PC-9 (cell line): ENCODE results near the gene KCNJ16. TPM values are rescaled to one million over a fixed set of nuclear protein-coding genes. Genes with fewer than 3 reads are reported as not detected.

Experiments used
- BruUV-seq: library from RNA; stranded (reverse); fragments of 400-500 nt; replicated peaks from 2 replicates; lab custom pipeline; 2021; lab: Mats Ljungman, UMichigan
- CTCF ChIA-PET: fragments of 300-600 bp; sonication (Branson Sonifier 250); formaldehyde crosslinking; loops from one replicate; lab custom pipeline; 2022; ENCODE audit warnings: antibody characterized with exemption; lab: Charles Lee
- POLR2A ChIA-PET: fragments of 300-600 bp; sonication (Branson Sonifier 250); formaldehyde crosslinking; loops from one replicate; lab custom pipeline; 2022; ENCODE audit warnings: antibody characterized with exemption; ENCODE audit not compliant: unreplicated experiment; lab: Charles Lee
- DNase-seq, 2 experiments: peaks; one replicate each; pipeline versions ENCODE4 v3.0.0 to v3.0.0-alpha.2; 2015 to 2022; ENCODE audit warnings: mixed read lengths in 1 of 2
- H2AFZ ChIP-seq: fragments of 200-600 bp; sonication (generic); 2 replicates; pipeline ENCODE4 v1.8.1; 2017; ENCODE audit warnings: antibody characterized with exemption
- H3F3A ChIP-seq: fragments of 200-600 bp; sonication (generic); 2 replicates; pipeline ENCODE4 v1.8.1; 2017; ENCODE audit warnings: antibody characterized with exemption, mild to moderate bottlenecking, low read depth; ENCODE audit not compliant: insufficient read depth
- H3K27ac ChIP-seq: fragments of 200-600 bp; sonication (generic); 2 replicates; pipeline ENCODE4 v1.6.1; 2016; ENCODE audit warnings: mixed run types
- H3K27me3 ChIP-seq: fragments of 200-600 bp; sonication (generic); 2 replicates; pipeline ENCODE4 v1.6.1; 2016; ENCODE audit warnings: low read depth, mixed run types; ENCODE audit not compliant: insufficient read depth
- H3K36me3 ChIP-seq: fragments of 200-600 bp; sonication (generic); 2 replicates; pipeline ENCODE4 v1.6.1; 2016; ENCODE audit warnings: low read depth, mixed run types
- H3K4me1 ChIP-seq: fragments of 200-600 bp; sonication (generic); replicated peaks from 2 replicates; pipeline ENCODE4 v1.6.1; 2016; ENCODE audit warnings: mixed run types; ENCODE audit not compliant: insufficient read depth
- H3K4me2 ChIP-seq: fragments of 200-600 bp; sonication (generic); 2 replicates; pipeline ENCODE4 v1.6.1; 2017; ENCODE audit warnings: mixed run types
- H3K4me3 ChIP-seq: fragments of 200-600 bp; sonication (generic); 2 replicates; pipeline ENCODE4 v1.6.1; 2016; ENCODE audit warnings: mixed run types
- H3K79me2 ChIP-seq: fragments of 200-600 bp; sonication (generic); 2 replicates; pipeline ENCODE4 v1.6.1; 2017; ENCODE audit warnings: low read depth, mixed run types
- H3K9me2 ChIP-seq: fragments of 200-600 bp; sonication (generic); 2 replicates; pipeline ENCODE4 v1.8.1; 2017; ENCODE audit warnings: mild to moderate bottlenecking; ENCODE audit not compliant: insufficient read depth
- H3K9me3 ChIP-seq: fragments of 200-600 bp; sonication (generic); 2 replicates; pipeline ENCODE4 v1.8.1; 2016; ENCODE audit warnings: low read depth; ENCODE audit not compliant: insufficient read depth
- H4K20me1 ChIP-seq: fragments of 200-600 bp; sonication (generic); 2 replicates; pipeline ENCODE4 v1.8.1; 2017; ENCODE audit not compliant: insufficient read depth
- CTCF ChIP-seq: fragments of 200-600 bp; sonication (generic); conservative IDR thresholded peaks from 2 replicates; pipeline ENCODE4 v1.6.1; 2017; ENCODE audit warnings: mixed run types, antibody characterized with exemption, mild to moderate bottlenecking, moderate library complexity
- EZH2 ChIP-seq: fragments of 200-600 bp; sonication (generic); IDR thresholded peaks from 2 replicates; pipeline ENCODE4 v1.8.0; 2017; ENCODE audit warnings: antibody characterized with exemption, low read depth
- intact Hi-C: fragments of 100-400 bp; cut with micrococcal nuclease; formaldehyde crosslinking; loops from one replicate; pipeline ENCODE4 v1.10.0; 2022; ENCODE audit not compliant: unreplicated experiment
- total RNA-seq: library from RNA; stranded (reverse); gene quantifications from 2 replicates; pipeline ENCODE4 v1.2.3, GENCODE V29; 2021

Gene KCNJ16
- total RNA-seq, 1 experiment from 2014 or later, result not detected

- ChIA-PET POLR2A (no interaction called here), CTCF (no interaction called here)
- no peaks in the 10 kb centered on the region for H3K79me2 ChIP-seq
- BruUV-seq, result no TSS peak
- intact Hi-C loops, result no loop called here
- peak in 1 of 2 experiments; percentile 36 for DNase-seq
- no peak overlapping the region for H3K27ac ChIP-seq
- H3K36me3 ChIP-seq, result no peaks in the 10 kb centered on the region
- no peaks in the 10 kb centered on the region for H3F3A ChIP-seq
- H3K9me2 ChIP-seq, result no peaks in the 10 kb centered on the region
- no peak for TF ChIP-seq CTCF
- no peak for TF ChIP-seq EZH2
- peak overlapping the region; percentile 75; the same call in 1 of the 2 replicates for H3K4me2 ChIP-seq
- no peak overlapping the region for H3K4me3 ChIP-seq
- H4K20me1 ChIP-seq, result no peaks in the 10 kb centered on the region
- no peak overlapping the region for H2AFZ ChIP-seq
- peaks cover 5% of the 10 kb centered on the region for H3K4me1 ChIP-seq
- H3K9me3 ChIP-seq, result 0 out of 2 replicates have a peak, but pooled peaks cover 4% of the 10 kb centered on the region
- H3K27me3 ChIP-seq, result no peaks in the 10 kb centered on the region
Measured at GRCh38 chr17:70138291-70138865, 63.4 kb downstream of the KCNJ16 start.

GRCh38 chr17:70139449-70139993 lies 64.5 kb downstream of the KCNJ16 start:
- Histone ChIP-seq H3K36me3 (no peaks in the 10 kb centered on the region), H3K79me2 (no peaks in the 10 kb centered on the region), H3K9me3 (0 out of 2 replicates have a peak, but pooled peaks cover 4% of the 10 kb centered on the region), H3K9me2 (no peaks in the 10 kb centered on the region), H3K27me3 (no peaks in the 10 kb centered on the region), H4K20me1 (no peaks in the 10 kb centered on the region), H3K27ac (no peak overlapping the region), H3F3A (no peaks in the 10 kb centered on the region), H3K4me2 (no peak overlapping the region), H2AFZ (no peak overlapping the region), H3K4me3 (no peak overlapping the region), H3K4me1 (peaks cover 5% of the 10 kb centered on the region)
- CTCF ChIA-PET, result no interaction called here
- POLR2A ChIA-PET, result no interaction called here
- no peak for TF ChIP-seq CTCF
- no peak for TF ChIP-seq EZH2
- DNase-seq, result no peak
- intact Hi-C loops, result no loop called here
- BruUV-seq, result no TSS peak

- Histone ChIP-seq H2AFZ (no peak overlapping the region), H3K79me2 (no peaks in the 10 kb centered on the region), H3K4me1 (no peaks in the 10 kb centered on the region), H3K4me3 (no peak overlapping the region), H3K36me3 (no peaks in the 10 kb centered on the region), H3K9me3 (0 out of 2 replicates have a peak, but pooled peaks cover 4% of the 10 kb centered on the region), H3K9me2 (no peaks in the 10 kb centered on the region), H3F3A (no peaks in the 10 kb centered on the region), H4K20me1 (no peaks in the 10 kb centered on the region), H3K27ac (no peak overlapping the region), H3K4me2 (peak overlapping the region; percentile 30; the same call in 1 of the 2 replicates), H3K27me3 (no peaks in the 10 kb centered on the region)
- CTCF ChIA-PET, result no interaction called here
- no peak for DNase-seq
- no TSS peak for BruUV-seq
- POLR2A ChIA-PET, result no interaction called here
- intact Hi-C loops, result loop anchor here (1.0 to 2.0 kb wide), 2 partner anchors 538 to 575 kb away; no protein-coding TSS in a partner anchor
- peak; percentile 86 for TF ChIP-seq CTCF
- TF ChIP-seq EZH2, result no peak
Measured at GRCh38 chr17:70144260-70144846, 69.3 kb downstream of the KCNJ16 start.
